Measurements from ENCODE around the gene GHR. TPM values are rescaled to one million over a fixed set of nuclear protein-coding genes. Genes with fewer than 3 reads are reported as not detected.

GHR gene
- total and polyA plus RNA-seq, 10 of the 15 experiments (the other 5 are each of a cell fraction or from before 2014, with no cell fraction given), result 0.23 to 10.2 (median 0.48) TPM

GRCh38 chr5:42614509-42614908, 191.3 kb downstream of the GHR start:
- in situ Hi-C loops (cut with MboI), result no loop called here

GRCh38 chr5:42620579-42621216, 197.5 kb downstream of the GHR start:
- intact Hi-C loops (cut with micrococcal nuclease; ENCODE audit: unreplicated experiment) (no loop called here), in situ Hi-C loops (cut with MboI) (no loop called here)
- ATAC-seq (no peak), FAIRE-seq (no peak), DNase-seq (ENCODE audit: low read depth, low spot score) (no peak)
- Histone ChIP-seq H3K79me2 (ENCODE audit: control insufficient read depth, insufficient read depth, low read length) (no peaks in the 10 kb centered on the region), H4K20me1 (ENCODE audit: control insufficient read depth, insufficient read depth) (no peaks in the 10 kb centered on the region), H3K4me1 (ENCODE audit: control insufficient read depth, insufficient read depth, low read length) (no peaks in the 10 kb centered on the region), H2AFZ (ENCODE audit: control insufficient read depth, low read depth, low read length) (no peak overlapping the region), H3K36me3 (ENCODE audit: control insufficient read depth in 2 of 2, insufficient read depth in 2 of 2, low read length in 1 of 2) (no peaks in the 10 kb centered on the region), H3K4me2 (ENCODE audit: control insufficient read depth, insufficient read depth) (no peak overlapping the region), H3K4me3 (no peak overlapping the region), H3K9ac (ENCODE audit: control insufficient read depth, insufficient read depth, low read length) (no peak overlapping the region), H3K27ac (ENCODE audit: control insufficient read depth, insufficient read depth) (no peak overlapping the region), H3K9me3 (replicated peaks; ENCODE audit: control insufficient read depth, insufficient read depth, low read length) (no peaks in the 10 kb centered on the region), H3K27me3 (replicated peaks in 1 of 2; ENCODE audit: control insufficient read depth in 2 of 2, insufficient read depth in 2 of 2, low read length in 1 of 2) (no peaks in the 10 kb centered on the region)
- RAD21 ChIA-PET (ENCODE audit: unreplicated experiment), result interaction anchor here (0.5 to 1.4 kb wide), 3 partner anchors 21 to 37 kb away, joined by 3 read pairs; no protein-coding TSS in a partner anchor
- SMC1A ChIA-PET (ENCODE audit: uncharacterized antibody, unreplicated experiment), result interaction anchor here (0.6 to 1.9 kb wide), 8 partner anchors 10 to 447 kb away, joined by 3 to 6 read pairs (median 3); partner anchors contain the start of gene GHR
- POLR2A ChIA-PET, result no interaction called here
- CTCF ChIA-PET, result interaction anchor here (0.6 to 1.0 kb wide), 4 partner anchors 16 to 738 kb away, joined by 3 read pairs; no protein-coding TSS in a partner anchor
- no TSS peak for BruUV-seq (replicated peaks)
- 25% methylated on average over 4 of the region's 4 CpGs for WGBS (ENCODE audit: insufficient coverage, insufficient replicate concordance, low lambda C conversion rate, missing lambda C conversion rate)
- TF ChIP-seq MEF2A (IDR thresholded peaks at IDR 0.05; ENCODE audit: insufficient read depth, low read depth, low read length), result no peak
- no peak for TF ChIP-seq NBN (IDR thresholded peaks at IDR 0.05)
- TF ChIP-seq ZNF274 (IDR thresholded peaks at IDR 0.05; ENCODE audit: insufficient read depth, insufficient read length), result no peak
- TF ChIP-seq MTA2 (IDR thresholded peaks at IDR 0.05; ENCODE audit: low read depth), result no peak
- TF ChIP-seq IKZF2 (IDR thresholded peaks at IDR 0.05), result no peak
- TF ChIP-seq, protein P1, sequence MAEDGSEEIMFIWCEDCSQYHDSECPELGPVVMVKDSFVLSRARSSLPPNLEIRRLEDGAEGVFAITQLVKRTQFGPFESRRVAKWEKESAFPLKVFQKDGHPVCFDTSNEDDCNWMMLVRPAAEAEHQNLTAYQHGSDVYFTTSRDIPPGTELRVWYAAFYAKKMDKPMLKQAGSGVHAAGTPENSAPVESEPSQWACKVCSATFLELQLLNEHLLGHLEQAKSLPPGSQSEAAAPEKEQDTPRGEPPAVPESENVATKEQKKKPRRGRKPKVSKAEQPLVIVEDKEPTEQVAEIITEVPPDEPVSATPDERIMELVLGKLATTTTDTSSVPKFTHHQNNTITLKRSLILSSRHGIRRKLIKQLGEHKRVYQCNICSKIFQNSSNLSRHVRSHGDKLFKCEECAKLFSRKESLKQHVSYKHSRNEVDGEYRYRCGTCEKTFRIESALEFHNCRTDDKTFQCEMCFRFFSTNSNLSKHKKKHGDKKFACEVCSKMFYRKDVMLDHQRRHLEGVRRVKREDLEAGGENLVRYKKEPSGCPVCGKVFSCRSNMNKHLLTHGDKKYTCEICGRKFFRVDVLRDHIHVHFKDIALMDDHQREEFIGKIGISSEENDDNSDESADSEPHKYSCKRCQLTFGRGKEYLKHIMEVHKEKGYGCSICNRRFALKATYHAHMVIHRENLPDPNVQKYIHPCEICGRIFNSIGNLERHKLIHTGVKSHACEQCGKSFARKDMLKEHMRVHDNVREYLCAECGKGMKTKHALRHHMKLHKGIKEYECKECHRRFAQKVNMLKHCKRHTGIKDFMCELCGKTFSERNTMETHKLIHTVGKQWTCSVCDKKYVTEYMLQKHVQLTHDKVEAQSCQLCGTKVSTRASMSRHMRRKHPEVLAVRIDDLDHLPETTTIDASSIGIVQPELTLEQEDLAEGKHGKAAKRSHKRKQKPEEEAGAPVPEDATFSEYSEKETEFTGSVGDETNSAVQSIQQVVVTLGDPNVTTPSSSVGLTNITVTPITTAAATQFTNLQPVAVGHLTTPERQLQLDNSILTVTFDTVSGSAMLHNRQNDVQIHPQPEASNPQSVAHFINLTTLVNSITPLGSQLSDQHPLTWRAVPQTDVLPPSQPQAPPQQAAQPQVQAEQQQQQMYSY (CRISPR knock-in tag; IDR thresholded peaks at IDR 0.05), result no peak
- no peak for TF ChIP-seq CHD1 (IDR thresholded peaks at IDR 0.05; ENCODE audit: low read depth, low read length)
- TF ChIP-seq ZNF217 (IDR thresholded peaks at IDR 0.05), result no peak
- no peak for TF ChIP-seq POLR2AphosphoS5 (IDR thresholded peaks at IDR 0.05; ENCODE audit: low read length)
- TF ChIP-seq EGR1 (IDR thresholded peaks at IDR 0.05; ENCODE audit: borderline replicate concordance in 1 of 2, low read depth in 2 of 2, low read length in 2 of 2), result no peak
- TF ChIP-seq CBFB (IDR thresholded peaks at IDR 0.05; ENCODE audit: low read depth), result no peak
- TF ChIP-seq ZNF207 (IDR thresholded peaks at IDR 0.05; ENCODE audit: borderline replicate concordance), result no peak
- TF ChIP-seq ZSCAN29 (IDR thresholded peaks at IDR 0.05), result no peak

More at GRCh38 chr5:42614509-42614908, 191.3 kb downstream of the GHR start:
- no peaks in the 10 kb centered on the region; a peak in 1 of 4 replicates for H3K27me3 ChIP-seq (replicated peaks in 1 of 2; ENCODE audit: control insufficient read depth in 2 of 2, insufficient read depth in 2 of 2, low read length in 1 of 2)
- H3K9ac ChIP-seq (ENCODE audit: control insufficient read depth, insufficient read depth, low read length), result no peak overlapping the region
- FAIRE-seq (no peak), DNase-seq (ENCODE audit: low read depth, low spot score) (no peak), ATAC-seq (no peak)
- H4K20me1 ChIP-seq (ENCODE audit: control insufficient read depth, insufficient read depth), result no peaks in the 10 kb centered on the region
- H3K4me2 ChIP-seq (ENCODE audit: control insufficient read depth, insufficient read depth), result no peak overlapping the region
- ChIA-PET RAD21 (ENCODE audit: unreplicated experiment) (interaction anchor here (0.6 to 1.6 kb wide), 4 partner anchors 11 to 275 kb away, joined by 3 to 5 read pairs (median 3); no protein-coding TSS in a partner anchor), CTCF (interaction anchor here (1.2 kb wide), 1 partner anchor 14 kb away, joined by 3 read pairs; no protein-coding TSS in a partner anchor), POLR2A (interaction anchor here (0.5 kb wide), 1 partner anchor 13 kb away, joined by 7 read pairs; no protein-coding TSS in a partner anchor), SMC1A (ENCODE audit: uncharacterized antibody, unreplicated experiment) (interaction anchor here (1.1 to 1.6 kb wide), 6 partner anchors 8 to 275 kb away, joined by 3 to 10 read pairs (median 5); no protein-coding TSS in a partner anchor)
- TF ChIP-seq STAT3 (IDR thresholded peaks at IDR 0.05; ENCODE audit: low read depth, low read length), result no peak
- no peak for TF ChIP-seq SRF (IDR thresholded peaks at IDR 0.05; ENCODE audit: low read depth in 2 of 2, low read length in 2 of 2)
- no peak for TF ChIP-seq TAF1 (IDR thresholded peaks at IDR 0.05; ENCODE audit: borderline replicate concordance, low read depth, low read length)
- TF ChIP-seq MEF2B (IDR thresholded peaks at IDR 0.05; ENCODE audit: partially characterized antibody, poor library complexity, severe bottlenecking), result no peak
- BruUV-seq (replicated peaks), result no TSS peak
- H3K4me3 ChIP-seq, result no peak overlapping the region
- H3K79me2 ChIP-seq (ENCODE audit: control insufficient read depth, insufficient read depth, low read length), result no peaks in the 10 kb centered on the region
- no peaks in the 10 kb centered on the region for H3K36me3 ChIP-seq (ENCODE audit: control insufficient read depth in 2 of 2, insufficient read depth in 2 of 2, low read length in 1 of 2)
- intact Hi-C loops (cut with micrococcal nuclease; ENCODE audit: unreplicated experiment), result no loop called here
- no peak overlapping the region for H3K27ac ChIP-seq (ENCODE audit: control insufficient read depth, insufficient read depth)
- H2AFZ ChIP-seq (ENCODE audit: control insufficient read depth, low read depth, low read length), result no peak overlapping the region
- no peaks in the 10 kb centered on the region for H3K9me3 ChIP-seq (replicated peaks; ENCODE audit: control insufficient read depth, insufficient read depth, low read length)
- H3K4me1 ChIP-seq (ENCODE audit: control insufficient read depth, insufficient read depth, low read length), result no peaks in the 10 kb centered on the region

Data from GM12878 (cell line).